ENCODE data around the gene ATP8A2.

ATP8A2 gene

DNA sequence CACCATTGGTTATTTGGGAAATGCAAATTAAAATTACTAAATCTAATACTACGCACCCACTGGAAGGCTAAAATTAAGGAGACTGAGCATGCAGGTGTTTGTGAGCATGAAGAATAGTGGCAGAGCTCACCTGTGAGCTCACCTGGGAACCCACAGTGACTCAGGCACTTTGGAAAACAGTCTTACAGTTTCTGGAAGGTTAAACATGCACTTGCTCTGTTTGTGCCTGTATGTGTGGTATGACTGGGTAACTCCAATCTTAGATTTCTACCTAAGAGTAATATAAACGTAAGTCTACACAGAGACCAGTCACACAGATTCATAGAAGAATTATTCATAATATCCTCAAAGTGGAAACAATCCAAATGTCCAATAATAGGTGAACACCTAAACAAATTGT lies 318.8 kb downstream of the ATP8A2 start:
- no peak for DNase-seq

DNA sequence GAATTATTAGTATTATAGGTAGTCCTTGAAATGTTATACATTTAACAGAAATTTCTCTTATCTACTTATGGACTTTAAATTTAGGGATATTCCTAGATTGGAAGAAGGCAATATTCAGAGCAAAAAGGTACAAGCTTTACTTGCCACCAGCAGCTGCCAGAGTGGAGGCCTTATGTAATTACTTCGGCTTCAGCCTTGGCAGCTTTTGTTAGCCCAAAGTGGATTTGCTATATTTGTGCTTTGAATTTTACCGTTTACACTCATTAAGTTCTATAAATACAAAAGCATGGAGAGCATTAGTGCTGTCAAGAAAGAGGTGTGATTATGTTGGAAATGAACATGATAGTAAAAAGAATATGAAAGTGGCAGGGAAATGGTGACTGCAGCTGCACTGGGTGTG lies 319.9 kb downstream of the ATP8A2 start:
- DNase-seq: no peak

DNA sequence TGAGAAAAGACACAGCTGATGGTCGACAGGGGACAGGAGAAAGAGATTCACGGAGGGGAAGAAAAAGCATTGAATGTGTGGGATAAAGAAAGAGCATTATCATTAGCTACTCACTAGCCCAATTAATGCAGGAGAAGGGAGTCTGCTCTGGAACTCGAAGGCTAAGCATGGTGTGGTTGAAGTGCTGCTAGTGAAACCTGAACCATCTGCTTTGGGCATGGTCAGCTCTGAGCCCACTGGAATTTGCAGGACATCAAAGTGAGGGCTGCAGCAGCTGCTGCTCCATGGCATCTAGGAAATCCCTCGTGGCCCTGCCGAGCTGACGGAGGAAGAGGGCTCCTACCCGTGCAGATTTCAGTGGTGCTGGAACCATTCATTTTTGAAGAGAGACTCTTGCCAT lies 320.3 kb downstream of the ATP8A2 start:
- no peak for DNase-seq

DNA sequence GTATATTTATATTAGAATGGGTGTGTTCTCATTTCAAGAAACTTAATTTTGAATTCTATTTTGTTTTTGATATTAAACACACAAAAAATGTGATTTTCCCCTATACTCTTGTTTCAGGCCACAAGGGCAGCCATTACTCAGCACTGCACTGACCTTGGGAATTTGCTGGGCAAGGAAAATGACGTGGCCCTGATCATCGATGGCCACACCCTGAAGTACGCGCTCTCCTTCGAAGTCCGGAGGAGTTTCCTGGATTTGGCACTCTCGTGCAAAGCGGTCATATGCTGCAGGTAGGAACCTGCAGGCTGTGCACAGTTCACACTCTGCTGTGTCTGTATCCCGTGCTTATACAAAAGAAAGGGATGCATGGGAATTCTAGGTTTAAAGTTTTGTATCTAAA lies 327.3 kb downstream of the ATP8A2 start:
- DNase-seq: no peak

DNA sequence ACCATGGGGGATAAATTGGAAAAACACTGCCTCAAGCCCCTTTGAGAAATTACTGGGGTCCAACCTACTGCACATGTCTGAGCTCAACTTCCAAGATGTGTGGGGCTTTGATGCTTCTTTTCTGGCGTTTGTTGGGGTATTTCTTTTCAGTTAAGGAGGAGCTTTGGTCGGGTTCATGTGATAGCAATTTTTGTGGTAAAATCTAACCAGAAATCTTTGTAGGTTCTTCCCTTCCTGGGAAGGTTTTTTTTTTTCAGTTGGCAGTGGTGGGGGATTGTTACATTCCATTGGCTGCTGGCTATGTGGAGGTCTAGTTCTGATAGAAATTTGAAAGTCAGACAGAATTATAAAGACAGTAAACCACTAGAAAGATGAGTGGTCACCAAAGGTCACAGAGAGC lies 327.8 kb downstream of the ATP8A2 start:
- no peak for DNase-seq

DNA sequence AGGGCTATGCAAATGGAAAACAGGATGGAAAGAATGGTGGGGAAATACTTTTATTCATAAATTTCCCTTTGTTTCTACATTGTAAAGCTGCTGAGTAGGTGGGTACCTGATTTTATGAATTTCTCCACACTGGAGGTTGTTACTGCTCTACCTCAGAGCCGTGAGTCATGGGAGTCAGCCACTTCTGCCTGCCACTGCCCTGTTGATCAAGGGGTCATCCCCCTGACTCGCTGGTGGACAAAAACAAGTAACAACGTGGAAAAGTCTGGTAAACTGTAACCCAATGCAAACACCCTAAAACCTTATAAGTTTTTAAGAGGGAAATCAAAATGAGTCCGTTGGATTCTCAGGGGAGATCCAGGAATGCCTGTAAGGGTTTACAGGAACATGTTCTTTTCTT lies 329.5 kb downstream of the ATP8A2 start:
- DNase-seq: no peak

DNA sequence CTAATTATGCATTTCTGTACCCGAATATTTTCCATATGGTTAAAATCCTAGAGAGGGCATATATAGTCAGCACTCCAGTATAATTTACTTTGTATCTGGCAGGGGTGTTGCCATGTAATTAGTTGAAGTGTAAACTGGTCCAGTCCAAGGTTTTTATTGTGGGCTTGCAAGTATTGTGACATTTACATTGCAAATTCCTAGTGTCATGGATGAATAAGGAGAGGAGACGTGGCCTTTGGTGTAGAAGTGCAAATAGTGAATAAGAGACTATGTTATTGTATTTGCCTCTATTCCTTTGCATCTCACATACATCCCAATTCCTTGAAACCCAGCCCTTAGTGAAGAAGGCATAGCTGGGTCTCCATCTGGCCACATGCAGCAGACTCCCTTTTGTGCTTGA lies 330.6 kb downstream of the ATP8A2 start:
- DNase-seq: no peak

DNA sequence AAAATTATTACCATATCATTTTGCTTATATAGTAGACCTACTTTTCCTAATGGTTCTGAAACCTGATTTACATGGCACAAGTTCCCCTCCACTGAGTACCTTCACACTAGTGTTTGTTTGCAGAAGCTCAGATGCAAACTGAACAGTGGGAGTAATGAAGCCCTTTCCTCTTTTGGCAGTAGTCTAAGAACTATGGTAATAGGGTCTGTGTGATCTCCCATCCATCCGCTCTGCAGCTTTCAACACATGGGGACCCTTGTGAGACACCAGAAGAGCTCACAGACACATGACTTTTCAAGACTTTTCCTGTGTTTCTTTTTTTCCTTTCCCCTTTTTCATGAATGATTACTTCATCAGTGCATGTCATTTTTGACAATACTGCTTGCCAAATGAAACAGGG lies 336.0 kb downstream of the ATP8A2 start:
- no peak for DNase-seq

DNA sequence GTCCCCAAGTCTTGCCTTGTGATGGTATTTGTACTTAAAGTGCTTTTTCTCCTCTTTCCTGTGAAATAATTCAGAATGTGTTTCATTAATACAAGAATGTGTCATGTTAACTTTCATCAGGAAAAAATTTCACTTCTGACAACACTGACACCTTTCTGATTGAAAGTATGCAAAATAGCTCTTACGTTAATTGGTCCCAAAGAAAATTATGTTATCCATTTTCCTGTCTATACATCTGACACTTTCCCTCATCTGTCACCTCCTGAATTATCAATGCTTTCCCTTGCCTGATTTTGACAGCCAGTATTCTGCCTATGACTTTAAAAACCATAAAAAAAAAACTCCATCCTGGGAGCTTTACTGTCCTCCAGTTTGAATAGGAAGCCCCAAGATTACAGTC lies 336.5 kb downstream of the ATP8A2 start:
- no peak for DNase-seq

DNA sequence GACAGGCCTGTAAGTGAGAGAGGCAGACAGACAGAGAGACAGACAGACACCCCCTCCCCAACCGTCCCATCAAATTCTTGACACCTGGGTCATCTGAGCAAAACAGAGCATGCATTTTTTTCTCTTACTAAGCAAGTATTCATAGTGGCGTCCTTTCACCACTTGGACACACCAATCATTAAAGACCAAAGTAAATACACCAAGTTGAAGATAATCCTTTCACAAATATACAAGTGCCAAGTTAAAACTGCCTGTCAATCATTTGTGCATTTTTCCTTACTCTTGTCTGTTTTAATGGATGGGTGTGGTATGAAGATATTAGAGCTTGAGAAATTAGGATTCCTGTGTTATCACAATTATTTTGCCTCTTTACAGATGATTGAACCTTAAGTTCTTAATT lies 337.3 kb downstream of the ATP8A2 start:
- DNase-seq: no peak

DNA sequence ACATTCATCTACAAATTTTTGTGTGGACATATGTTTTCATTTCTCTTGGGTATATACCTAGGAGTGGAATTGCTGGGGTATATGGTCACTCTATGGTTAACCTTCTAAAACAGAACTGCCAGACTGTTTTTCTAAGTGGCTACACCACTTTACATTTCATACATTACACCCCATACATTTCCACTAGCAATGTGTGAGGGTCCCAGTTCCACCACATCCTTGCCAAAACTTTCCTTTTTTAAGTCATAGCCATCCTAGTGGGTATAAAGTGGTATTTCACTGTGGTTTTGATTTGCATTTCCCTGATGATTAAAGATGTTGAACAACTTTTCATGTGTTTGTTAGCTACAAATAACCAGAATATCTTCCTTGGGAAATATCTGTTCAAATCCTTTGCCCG lies 344.0 kb downstream of the ATP8A2 start:
- DNase-seq: no peak

DNA sequence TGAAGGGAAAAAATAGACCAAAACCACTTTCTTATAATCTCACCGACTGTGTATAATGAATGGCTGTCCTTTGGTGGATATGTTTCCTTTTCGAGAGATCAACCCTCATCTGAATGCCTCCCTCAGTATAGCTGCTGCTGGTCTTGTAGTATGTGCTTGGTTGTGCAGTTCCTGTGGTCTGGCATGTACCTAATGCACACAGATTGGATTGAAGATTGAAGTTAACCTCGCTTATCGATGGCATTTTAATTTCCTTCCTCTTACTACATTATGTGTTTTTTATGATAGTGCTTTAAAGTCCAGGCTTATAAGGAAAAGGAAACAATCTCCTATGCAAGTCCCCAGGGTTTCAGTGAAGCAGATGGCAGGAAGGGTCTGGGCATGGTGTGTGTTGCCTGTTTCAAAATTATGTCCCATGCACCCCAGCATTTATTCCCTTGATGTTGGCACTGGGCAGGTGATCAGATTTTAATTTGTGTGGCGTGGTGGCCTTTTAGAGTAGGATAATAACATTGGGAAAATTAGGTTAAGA lies 346.0 kb downstream of the ATP8A2 start:
- no peak for DNase-seq

DNA sequence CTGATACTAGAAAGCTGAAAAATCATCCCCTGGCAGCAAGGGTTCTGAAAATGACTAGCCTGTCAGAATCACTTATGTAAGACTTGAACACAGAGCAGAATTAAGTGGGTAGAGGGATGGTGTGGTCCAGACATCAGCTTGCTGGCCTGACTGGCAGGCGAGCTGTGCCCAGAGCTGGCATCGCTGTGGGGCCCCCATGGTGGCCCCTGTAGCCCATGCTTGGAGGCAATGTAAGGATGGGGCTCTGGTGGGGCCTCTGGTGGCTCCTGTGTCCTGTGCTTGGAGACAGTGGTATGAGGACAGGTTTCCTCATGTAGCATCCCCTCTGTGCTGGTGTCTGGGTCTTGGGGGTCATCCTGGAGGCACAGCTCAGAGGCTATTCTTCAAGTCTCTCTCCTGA lies 347.9 kb downstream of the ATP8A2 start:
- DNase-seq: no peak

DNA sequence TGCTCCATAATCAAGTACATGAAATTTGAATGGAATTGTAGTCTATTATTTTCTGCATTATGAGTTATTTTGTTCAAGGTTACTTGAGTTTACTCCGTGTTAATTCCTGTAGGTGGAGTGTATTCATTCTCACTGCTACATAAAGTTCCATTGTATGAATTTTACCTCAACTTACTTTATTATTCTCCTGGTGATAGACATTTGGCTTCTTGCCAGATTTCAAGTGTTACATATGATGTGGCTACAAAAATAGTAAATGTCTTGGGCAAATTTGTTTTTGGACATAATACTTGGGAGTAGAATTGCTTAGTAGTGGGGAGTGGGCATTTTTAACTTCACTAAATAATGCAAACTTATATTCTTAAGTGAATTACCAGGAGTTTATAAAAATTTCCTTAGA lies 351.1 kb downstream of the ATP8A2 start:
- DNase-seq: no peak

DNA sequence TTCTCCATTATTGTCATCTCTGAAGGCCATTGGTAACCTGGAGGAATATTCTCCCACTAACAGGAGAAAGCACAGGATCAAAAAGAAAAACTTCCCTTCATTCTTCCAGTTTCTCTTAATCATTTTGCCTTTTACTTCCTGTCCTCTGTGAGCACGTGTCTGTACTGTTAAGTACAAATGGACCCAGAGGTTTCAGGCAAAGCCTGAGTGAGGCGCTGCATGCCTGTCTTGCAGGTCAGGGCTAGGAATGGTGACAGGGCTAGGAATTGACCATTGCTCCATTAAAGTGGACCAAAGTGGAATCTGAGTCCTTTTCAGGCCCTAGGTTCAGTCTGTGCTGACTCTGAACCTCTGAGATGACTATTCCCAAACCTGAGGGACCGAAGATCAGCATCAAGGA lies 353.3 kb downstream of the ATP8A2 start:
- no peak for DNase-seq

DNA sequence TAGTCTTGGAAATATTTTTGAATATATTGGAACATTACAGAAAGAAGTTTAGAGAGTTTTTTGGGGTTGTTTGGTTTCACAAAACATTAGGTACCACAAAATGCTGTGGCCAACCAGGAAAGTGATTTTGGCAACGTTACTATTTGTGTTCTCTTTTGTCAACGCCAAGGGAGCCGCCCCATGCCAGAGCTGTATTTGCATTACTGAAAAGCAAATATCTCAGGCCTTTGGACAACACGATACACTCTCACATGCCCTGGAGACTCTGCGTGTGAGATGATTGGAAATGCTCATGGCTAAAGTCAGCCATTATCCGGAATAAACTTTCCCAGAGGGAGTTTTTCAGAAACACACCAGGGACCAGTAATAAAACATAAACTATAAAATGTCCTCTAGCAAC lies 355.5 kb downstream of the ATP8A2 start:
- no peak for DNase-seq

DNA sequence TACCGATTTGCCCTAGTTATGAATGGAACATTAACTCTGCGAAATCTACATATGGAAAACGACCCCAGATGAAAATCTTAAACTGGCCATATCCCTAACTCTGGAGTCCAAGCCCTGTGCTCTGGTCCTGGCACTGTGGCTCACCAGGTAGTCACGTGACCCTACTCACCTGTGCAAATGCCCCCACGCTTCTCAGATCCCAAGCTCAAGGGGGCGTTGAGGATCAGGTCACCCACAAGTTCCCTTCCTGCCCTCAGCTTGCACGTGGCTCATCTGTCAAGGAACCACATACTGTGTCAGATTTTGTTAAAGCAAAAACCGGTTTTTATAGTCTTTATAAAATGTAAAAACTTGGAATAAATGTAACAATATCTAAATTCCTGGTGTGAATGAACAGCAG lies 356.0 kb downstream of the ATP8A2 start:
- DNase-seq: no peak

DNA sequence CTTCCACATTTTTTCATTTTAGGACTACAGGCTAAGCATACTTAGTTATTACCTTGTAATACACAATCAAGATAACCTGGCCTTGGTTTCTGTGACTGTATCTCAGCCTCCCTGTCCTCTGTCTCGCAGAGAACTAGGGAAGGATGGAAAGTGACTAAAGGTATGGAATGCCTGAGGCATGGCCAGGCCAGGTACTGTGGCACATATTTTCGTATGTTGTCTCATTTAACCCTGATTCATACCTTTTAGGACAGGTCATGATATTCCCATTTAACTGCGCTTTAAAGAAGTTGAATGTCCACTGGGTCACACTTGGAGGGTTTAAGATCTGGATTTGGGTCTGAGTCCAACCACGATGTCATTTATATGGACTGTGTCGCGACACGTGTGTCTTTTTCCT lies 357.4 kb downstream of the ATP8A2 start:
- no peak for DNase-seq

DNA sequence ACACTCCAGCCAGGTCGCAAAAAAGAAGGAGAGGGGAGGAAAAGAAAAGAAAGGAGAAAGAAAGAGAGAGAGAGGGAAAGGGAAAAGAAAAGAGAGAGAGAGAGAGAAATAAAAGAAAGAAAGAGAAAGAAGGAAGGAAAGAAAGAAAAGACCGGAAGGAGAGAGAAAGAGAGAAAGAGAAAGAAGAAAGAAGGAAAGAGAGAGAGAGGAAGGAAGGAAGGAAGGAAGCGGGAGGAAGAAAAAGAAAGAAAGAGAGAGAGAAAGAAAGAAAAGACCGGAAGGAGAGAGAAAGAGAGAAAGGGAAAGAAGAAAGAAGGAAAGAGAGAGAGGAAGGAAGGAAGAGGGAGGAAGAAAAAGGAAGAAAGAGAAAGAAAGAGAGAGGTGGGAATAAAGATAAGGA lies 359.3 kb downstream of the ATP8A2 start:
- DNase-seq: no peak

DNA sequence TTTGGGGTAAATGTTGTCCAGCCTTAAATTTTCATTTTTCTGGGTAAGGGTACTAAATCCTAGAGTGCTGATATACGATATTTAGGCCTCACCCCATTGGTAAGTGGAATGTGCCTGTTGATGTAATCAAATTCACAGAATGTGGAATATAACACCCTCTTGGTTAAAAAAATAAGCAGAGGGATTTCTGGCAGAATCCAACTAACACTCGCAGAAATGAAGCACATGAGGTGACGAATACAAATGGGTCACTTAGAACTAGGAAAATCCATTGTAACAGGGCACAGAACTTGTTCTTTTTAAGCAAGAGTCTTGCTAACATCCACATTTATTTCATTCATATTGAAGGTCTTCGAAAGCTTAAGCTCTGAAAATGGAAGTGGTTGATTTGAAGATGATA lies 359.8 kb downstream of the ATP8A2 start:
- no peak for DNase-seq

DNA sequence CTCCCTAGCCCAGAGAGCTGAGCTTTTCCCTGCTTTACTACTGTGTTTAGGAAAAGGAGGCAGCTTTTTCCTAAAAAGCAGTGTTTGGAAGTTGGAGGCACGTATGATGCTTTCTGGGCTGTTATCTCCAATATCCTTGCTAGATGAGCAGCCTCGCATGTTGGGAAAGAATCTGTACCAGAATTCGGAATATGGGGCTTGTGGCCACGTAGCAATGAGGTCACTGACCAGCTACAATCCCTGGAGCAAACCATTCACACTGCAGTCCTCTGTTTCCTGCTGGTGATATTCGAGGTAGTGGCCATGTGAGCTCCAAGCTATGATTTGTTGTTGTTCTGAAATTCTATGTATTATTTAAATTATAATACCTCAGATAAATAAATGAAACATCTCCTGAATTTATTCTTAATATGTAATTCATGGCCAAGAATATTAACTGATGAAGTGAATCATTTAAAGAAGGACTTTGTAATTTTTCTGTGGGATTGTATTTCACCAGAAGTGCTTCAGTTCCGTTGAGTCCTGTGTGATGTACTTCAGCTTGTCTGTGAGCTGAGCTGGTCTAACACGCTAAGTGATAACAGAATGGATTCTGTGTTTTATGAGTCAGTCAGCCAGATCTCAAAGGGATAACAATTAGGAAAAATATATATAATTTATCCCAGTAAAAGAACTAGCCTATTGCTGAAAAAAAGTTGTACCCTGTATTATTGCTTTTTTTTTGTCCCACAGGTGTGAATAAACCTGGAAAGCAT lies 360.5 kb downstream of the ATP8A2 start:
- no peak for DNase-seq

DNA sequence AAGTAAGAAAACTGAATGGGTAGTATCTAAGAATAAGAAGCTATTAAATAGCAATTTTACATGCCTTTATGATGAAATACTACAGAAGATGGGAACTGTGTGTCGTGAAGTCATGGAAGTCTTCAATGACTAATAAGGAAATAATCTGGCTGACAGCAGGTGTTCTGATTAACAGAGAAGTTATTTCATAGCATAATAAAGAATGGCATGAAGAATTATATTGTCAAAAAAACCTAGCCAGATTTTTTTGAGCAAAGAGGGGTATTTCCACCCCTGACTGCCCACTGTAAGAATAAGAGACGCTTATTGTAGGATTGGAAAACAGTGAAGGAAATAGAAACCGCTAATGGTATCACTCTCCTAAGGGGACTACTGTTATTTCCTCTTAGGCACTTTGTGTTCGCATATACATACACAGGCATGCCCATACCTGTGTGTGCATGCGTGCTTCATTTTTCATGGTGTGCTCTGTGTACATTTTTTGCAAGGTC lies 361.3 kb downstream of the ATP8A2 start:
- no peak for DNase-seq

DNA sequence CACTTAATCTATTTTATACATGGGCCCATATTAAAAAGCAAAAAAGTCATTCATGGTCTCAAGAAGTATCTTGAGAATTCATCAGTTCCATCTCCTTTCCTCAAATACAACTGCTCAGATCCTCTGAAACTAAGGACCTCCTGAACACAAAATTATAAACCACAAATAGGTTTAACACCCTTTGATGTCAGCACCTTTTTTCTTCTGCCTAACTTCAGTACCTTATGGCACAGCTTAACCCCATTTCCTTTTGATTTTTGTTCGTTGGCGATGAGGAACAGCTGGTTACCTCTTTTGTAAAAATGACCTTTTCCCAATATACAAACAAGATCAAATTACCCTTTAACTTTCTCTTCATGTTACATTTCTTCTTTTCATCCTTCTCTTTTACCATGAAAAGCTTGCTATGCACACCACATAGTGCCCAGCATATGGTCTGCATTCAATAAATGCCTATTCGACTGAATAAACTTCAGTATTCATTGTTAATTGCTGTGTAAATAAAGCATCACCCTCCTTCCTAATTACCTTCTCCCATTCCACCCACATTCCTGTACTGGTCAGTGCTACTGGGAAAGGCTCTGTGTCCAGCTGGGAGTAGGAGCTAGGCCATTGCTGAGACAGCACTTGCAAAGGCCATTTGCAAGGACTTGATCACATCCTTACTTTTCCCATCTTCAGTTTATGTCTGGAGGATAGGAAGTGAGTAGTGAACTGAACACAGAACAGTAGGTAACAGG lies 362.1 kb downstream of the ATP8A2 start:
- DNase-seq: no peak
